Retinal pigment epithelial cell (primary cell): ENCODE results near the gene KRTAP10-10.

Experiments
- DNase-seq: peaks from one replicate; pipeline ENCODE4 v3.0.0-alpha.2; 2010; ENCODE audit warnings: low read depth
- H3K4me3 ChIP-seq: 2 replicates; pipeline ENCODE4 v1.5.1; 2011; ENCODE audit warnings: mild to moderate bottlenecking, low read length, control low read depth, moderate library complexity
- CTCF ChIP-seq: conservative IDR thresholded peaks from 2 replicates; pipeline ENCODE4 v1.5.1; 2011; ENCODE audit warnings: low read depth, low read length, control low read depth, inconsistent platforms

Gene KRTAP10-10

GRCh38 chr21:44653123-44653522, 16.0 kb downstream of the KRTAP10-10 start:
- no peak for TF ChIP-seq CTCF
- no peak overlapping the region for H3K4me3 ChIP-seq
- DNase-seq: no peak

- no peak for DNase-seq
- no peak overlapping the region for H3K4me3 ChIP-seq
- TF ChIP-seq CTCF: no peak
Observed at GRCh38 chr21:44653656-44654575, 16.8 kb downstream of the KRTAP10-10 start.

- no peak for TF ChIP-seq CTCF
- H3K4me3 ChIP-seq: no peak within 1 kb of the TSS
- DNase-seq: no peak
Observed at GRCh38 chr21:44654576-44655175, 17.5 kb downstream of the KRTAP10-10 start, which contains the start of gene KRTAP12-4. TSS of gene KRTAP12-4 (minus strand) at chr21:44654659. CDS start at chr21:44654614, 45 bp downstream.

GRCh38 chr21:44656868-44657267, 19.7 kb downstream of the KRTAP10-10 start:
- no peak overlapping the region for H3K4me3 ChIP-seq
- no peak for DNase-seq
- no peak for TF ChIP-seq CTCF

GRCh38 chr21:44657635-44658540, 20.7 kb downstream of the KRTAP10-10 start, which contains the start of gene KRTAP12-3:
TSS of gene KRTAP12-3 (plus strand) at chr21:44657932. CDS start at chr21:44657980, 48 bp downstream.
- TF ChIP-seq CTCF: no peak
- H3K4me3 ChIP-seq: no peak within 1 kb of the TSS
- DNase-seq: no peak

GRCh38 chr21:44658541-44658910, 21.4 kb downstream of the KRTAP10-10 start:
- TF ChIP-seq CTCF: no peak
- H3K4me3 ChIP-seq: no peak overlapping the region
- no peak for DNase-seq
